GM19240 (cell line): Measurements from ENCODE around the gene RAB3GAP1.
"Not testable (repeated sequence)": the region's sequence is repeated elsewhere in the genome, so short reads cannot be mapped to it uniquely, and the experiment has no call there.

Experiments used
- DNase-seq: peaks from one replicate; pipeline ENCODE4 v3.0.0; 2011; ENCODE audit warnings: low spot score; ENCODE audit not compliant: insufficient read length

The RAB3GAP1 gene

GRCh38 chr2:135103843-135104242, 51.8 kb downstream of the RAB3GAP1 start:
- DNase-seq = no peak

- not testable (repeated sequence) for DNase-seq
Observed at GRCh38 chr2:135105513-135106316, 53.6 kb downstream of the RAB3GAP1 start.

- no peak for DNase-seq
Observed at GRCh38 chr2:135113322-135113721, 61.2 kb downstream of the RAB3GAP1 start.

- DNase-seq = no peak
Observed at GRCh38 chr2:135119582-135119981, 67.5 kb downstream of the RAB3GAP1 start.

- DNase-seq = no peak
Observed at GRCh38 chr2:135121016-135121657, 69.0 kb downstream of the RAB3GAP1 start.

GRCh38 chr2:135121658-135122039, 69.6 kb downstream of the RAB3GAP1 start:
- not testable (repeated sequence) for DNase-seq

GRCh38 chr2:135124924-135125886, 73.1 kb downstream of the RAB3GAP1 start:
- no peak for DNase-seq

- DNase-seq = no peak
Observed at GRCh38 chr2:135125940-135126339, 73.8 kb downstream of the RAB3GAP1 start.

GRCh38 chr2:135130751-135131150, 78.7 kb downstream of the RAB3GAP1 start:
- no peak for DNase-seq

GRCh38 chr2:135132314-135132713, 80.2 kb downstream of the RAB3GAP1 start:
- no peak for DNase-seq

GRCh38 chr2:135140606-135141005, 88.5 kb downstream of the RAB3GAP1 start:
- no peak for DNase-seq

- no peak for DNase-seq
Observed at GRCh38 chr2:135142323-135142722, 90.2 kb downstream of the RAB3GAP1 start.

GRCh38 chr2:135144343-135144742, 92.3 kb downstream of the RAB3GAP1 start:
- no peak for DNase-seq

- DNase-seq = no peak
Observed at GRCh38 chr2:135149251-135149650, 97.2 kb downstream of the RAB3GAP1 start.

GRCh38 chr2:135150725-135151124, 98.6 kb downstream of the RAB3GAP1 start:
- no peak for DNase-seq

GRCh38 chr2:135151615-135152014, 99.5 kb downstream of the RAB3GAP1 start:
- DNase-seq = no peak

- DNase-seq = no peak
Observed at GRCh38 chr2:135152361-135152760, 100.3 kb downstream of the RAB3GAP1 start.

GRCh38 chr2:135154962-135155361, 102.9 kb downstream of the RAB3GAP1 start:
- DNase-seq = no peak

GRCh38 chr2:135157856-135158255, 105.8 kb downstream of the RAB3GAP1 start:
- no peak for DNase-seq

GRCh38 chr2:135159191-135159590, 107.1 kb downstream of the RAB3GAP1 start:
- DNase-seq = no peak

- DNase-seq = no peak
Observed at GRCh38 chr2:135162377-135162776, 110.3 kb downstream of the RAB3GAP1 start.

- DNase-seq = no peak
Observed at GRCh38 chr2:135162786-135163185, 110.7 kb downstream of the RAB3GAP1 start.
